Stimulated activated CD8-positive, alpha-beta memory T cell treated with anti-CD3 and anti-CD28 coated beads, Interleukin-12 subunit alpha, Interleukin-12 subunit beta, amount 100 ng/mL, for 1 hour (primary cell): ENCODE measurements around the gene KLRC3.
"Not testable (repeated sequence)": the region's sequence is repeated elsewhere in the genome, so short reads cannot be mapped to it uniquely, and the experiment has no call there.

Source experiments
- DNase-seq: peaks from one replicate; pipeline ENCODE4 v3.0.0-alpha.2; 2020; ENCODE audit warnings: low read depth

KLRC3 gene

GRCh38 chr12:10368206-10369171, 51.9 kb downstream of the KLRC3 start:
- DNase-seq: no peak

DNA sequence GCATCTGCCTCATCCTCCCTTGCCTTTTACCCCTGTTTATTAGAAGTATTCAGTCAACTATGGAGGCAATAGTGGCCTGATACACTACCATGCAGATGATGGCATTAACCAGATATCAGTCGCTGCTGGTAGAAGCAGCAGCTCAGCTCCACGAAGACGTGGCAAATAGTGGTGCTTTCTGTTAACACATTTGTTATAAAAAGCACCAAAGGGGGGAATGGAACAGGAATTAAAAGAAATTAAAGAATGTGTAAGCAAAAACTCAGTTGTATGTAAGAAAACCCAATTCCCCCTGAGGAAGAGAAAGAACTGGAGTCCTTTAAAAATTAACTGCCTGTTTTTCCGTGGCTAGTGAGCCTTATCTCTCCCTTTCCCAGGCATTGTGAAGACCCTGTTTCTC, 52.7 kb downstream of the KLRC3 start:
- DNase-seq: not testable (repeated sequence)

- DNase-seq: no peak
These were observed 53.5 kb downstream of the KLRC3 start for GRCh38 chr12:10366875-10367274.

DNA sequence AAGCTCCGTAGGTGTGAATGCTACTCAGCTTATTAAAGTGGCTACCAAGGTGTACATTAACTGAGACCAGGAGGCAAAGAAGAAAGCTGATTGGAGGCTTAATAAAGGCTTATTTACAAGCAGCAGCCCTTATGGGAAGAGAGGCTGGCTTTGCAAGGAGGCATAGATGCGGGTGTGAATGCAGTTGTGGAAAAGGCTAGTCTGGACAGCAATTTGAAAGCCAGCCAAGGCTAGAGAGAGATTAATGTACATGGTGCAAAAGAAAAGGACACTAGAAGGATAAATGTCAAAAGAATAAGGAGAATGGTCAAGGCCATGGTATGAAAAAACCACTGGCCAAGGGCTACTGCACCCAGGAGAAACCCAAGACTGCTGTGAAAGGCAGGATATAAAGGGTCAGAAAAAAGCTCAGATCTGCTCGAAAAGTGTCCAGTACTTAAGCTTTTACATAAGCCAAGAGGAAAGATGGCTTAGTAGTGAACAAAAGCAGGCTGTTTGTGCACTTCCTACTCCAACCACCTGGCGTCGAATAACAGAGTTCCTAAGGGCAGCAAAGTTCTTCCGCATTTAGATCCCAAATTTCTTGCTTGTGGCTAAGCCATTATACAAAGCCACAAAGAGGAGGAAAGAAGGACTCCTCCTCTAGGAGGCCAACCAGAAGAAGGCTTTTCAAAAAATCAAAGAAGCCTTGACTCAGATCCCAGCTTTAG, 54.5 kb downstream of the KLRC3 start:
- no peak for DNase-seq

GRCh38 chr12:10364815-10365622, 55.4 kb downstream of the KLRC3 start:
- no peak for DNase-seq

- no peak for DNase-seq
These were observed 56.2 kb downstream of the KLRC3 start for GRCh38 chr12:10363914-10364814.

- DNase-seq: no peak
These were observed 56.8 kb downstream of the KLRC3 start for GRCh38 chr12:10363658-10363913.

DNA sequence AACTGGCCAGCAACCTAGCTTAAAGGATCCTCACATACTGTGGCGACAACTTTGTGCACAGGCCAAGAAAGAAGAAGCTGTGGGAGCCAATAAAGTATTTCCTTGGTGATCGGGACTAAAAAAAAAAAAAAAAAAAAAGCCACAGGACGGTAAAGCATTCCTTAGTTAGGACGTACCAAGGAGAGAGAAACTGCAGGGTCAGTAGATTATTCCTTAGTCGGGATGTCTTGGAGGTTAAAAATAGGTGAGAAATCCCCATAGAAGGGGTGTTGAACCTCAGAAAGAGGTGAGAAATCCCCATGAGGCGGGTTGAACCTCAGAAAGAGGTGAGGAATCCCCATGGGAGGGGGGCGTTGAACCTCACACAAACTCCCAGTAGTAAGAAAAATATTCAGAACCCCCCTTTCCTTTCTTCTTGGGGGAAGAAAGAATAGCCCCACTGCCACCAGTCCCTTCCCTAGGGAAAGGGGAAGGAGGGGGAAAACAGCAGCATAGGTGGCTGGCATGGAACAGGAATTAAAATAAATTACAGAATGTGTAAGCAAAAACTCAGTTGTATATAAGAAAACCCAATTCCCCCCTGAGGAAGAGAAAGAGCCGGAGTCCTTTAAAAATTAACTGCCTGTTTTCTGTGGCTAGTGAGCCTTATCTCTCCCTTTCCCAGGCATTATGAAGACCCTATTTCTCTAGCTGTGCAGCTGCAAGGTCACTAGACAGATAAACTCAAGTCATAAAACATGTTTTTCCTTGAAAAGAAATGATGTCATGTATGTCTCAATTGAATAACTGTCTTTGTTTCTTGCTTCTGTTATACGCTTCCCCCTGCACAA, 57.4 kb downstream of the KLRC3 start:
- no peak for DNase-seq

DNA sequence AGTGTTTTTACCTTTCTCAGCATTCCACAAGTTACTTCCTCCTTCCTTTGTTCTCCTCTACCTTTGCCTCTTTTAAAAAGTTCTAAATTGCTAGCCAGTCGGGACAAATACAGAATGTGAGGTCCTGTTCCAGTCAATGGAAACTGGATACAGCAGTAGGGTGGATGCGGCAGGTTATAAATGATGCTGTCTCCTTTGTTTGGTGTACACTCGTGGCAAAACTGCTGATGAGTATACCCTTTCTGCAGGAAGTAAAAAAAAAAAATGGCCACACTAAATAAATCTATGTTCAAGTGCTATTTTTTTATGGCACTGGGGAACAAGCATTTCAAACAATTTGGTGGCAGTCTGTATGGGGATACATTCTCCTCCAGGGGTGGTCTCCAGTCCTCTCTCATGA, 58.1 kb downstream of the KLRC3 start:
- no peak for DNase-seq
